ENCODE results near the gene C1orf210.

GRCh38 chr1:43250351-43250761 lies 35.0 kb downstream of the C1orf210 start:
- no peak for TF ChIP-seq CTCF (conservative IDR thresholded peaks at IDR 0.05)
- no peak for TF ChIP-seq EZH2 (IDR thresholded peaks at IDR 0.05; ENCODE audit: low read depth)
